Uterus (tissue), 4 donors: ENCODE measurements around the gene MEIS1. TPM values are rescaled to one million over a fixed set of nuclear protein-coding genes. Genes with fewer than 3 reads are reported as not detected.

ENCODE experiments used
- DNase-seq, 2 donors: peaks; one replicate each; pipeline ENCODE4 v3.0.0-alpha.2; 2019 to 2020
- H3K27ac ChIP-seq, 2 donors: fragments of 200-600 bp; sonication (generic); 1 replicate in 1 of 2; 2 replicates in 1 of 2; pipeline ENCODE4 v1.5.1; 2016 to 2018
- H3K27me3 ChIP-seq, 2 donors: fragments of 200-600 bp; sonication (generic); one replicate each; pipeline ENCODE4 v1.5.1; 2018 to 2019; ENCODE audit warnings: control low read depth in 1 of 2
- H3K36me3 ChIP-seq, 2 donors: fragments of 200-600 bp; sonication (generic); one replicate each; pipeline ENCODE4 v1.5.1; 2019; ENCODE audit warnings: control low read depth in 1 of 2
- H3K4me1 ChIP-seq, 2 donors: fragments of 200-600 bp; sonication (generic); one replicate each; pipeline ENCODE4 v1.5.1; 2018 to 2019; ENCODE audit warnings: control low read depth in 1 of 2
- H3K4me3 ChIP-seq, 2 donors: fragments of 200-600 bp; sonication (generic); 1 replicate in 1 of 2; 2 replicates in 1 of 2; pipeline ENCODE4 v1.5.1; 2018 to 2019; ENCODE audit warnings: mild to moderate bottlenecking in 1 of 2
- H3K9me3 ChIP-seq, 2 donors: fragments of 200-600 bp; sonication (generic); one replicate each; pipeline ENCODE4 v1.5.1; 2019; ENCODE audit warnings: control low read depth in 1 of 2
- CTCF ChIP-seq, 4 experiments: fragments of 200-600 bp in 2 of 4; fragments of 450-650 bp in 2 of 4; sonication (generic) in 2 of 4; IDR thresholded peaks; one replicate each; pipeline ENCODE4 v1.5.1; 2016 to 2019; ENCODE audit warnings: antibody characterized with exemption in 4 of 4, mild to moderate bottlenecking in 2 of 4, moderate library complexity in 1 of 4
- POLR2A ChIP-seq, 2 donors: fragments of 450-650 bp; IDR thresholded peaks; one replicate each; pipeline ENCODE4 v1.6.1; 2016; ENCODE audit warnings: antibody characterized with exemption in 2 of 2, mild to moderate bottlenecking in 1 of 2, moderate library complexity in 1 of 2
- intact Hi-C: fragments of 100-400 bp; cut with DNase I; formaldehyde crosslinking; loops from one replicate; pipeline ENCODE4 v1.15.1; 2023; ENCODE audit warnings: low total_unique reads
- total RNA-seq, 4 donors: library from RNA; depleted of rRNA in 3 of 4; stranded (reverse); fragments of >200 nt in 3 of 4; gene quantifications; one replicate each; pipeline versions ENCODE4 v1.1.0 to v1.2.4, GENCODE V29; 2014 to 2023
- donor health status: DM: yes; HTN: yes; CAD: no.

Gene MEIS1
- total RNA-seq, 4 donors from 2014 or later: 110 to 418 (median 233) TPM

- TF ChIP-seq CTCF (IDR thresholded peaks at IDR 0.05): no peak
- no peak for TF ChIP-seq POLR2A (IDR thresholded peaks at IDR 0.05)
- Histone ChIP-seq H3K27ac (peak overlapping the region; percentile 96 to 100), H3K36me3 (no peaks in the 10 kb centered on the region), H3K4me1 (no peaks in the 10 kb centered on the region), H3K27me3 (no peaks in the 10 kb centered on the region), H3K9me3 (no peaks in the 10 kb centered on the region), H3K4me3 (peak overlapping the region; percentile 80 to 97)
- intact Hi-C loops: loop anchor here (2.0 kb wide), 1 partner anchor 252 kb away; no protein-coding TSS in a partner anchor
- DNase-seq: peak; percentile 54 to 58
Observed at GRCh38 chr2:66440708-66441497, 6.0 kb downstream of the MEIS1 start.

- peak in 1 of 2 donors; percentile 46 for DNase-seq
- intact Hi-C loops: loop anchor here (2.0 kb wide), 2 partner anchors 135 to 251 kb away; no protein-coding TSS in a partner anchor
Observed at GRCh38 chr2:66441581-66442320, 6.8 kb downstream of the MEIS1 start.

GRCh38 chr2:66442516-66443185 is 7.7 kb downstream of the MEIS1 start:
- Histone ChIP-seq H3K4me3 (peak overlapping the region; percentile 80 to 97), H3K9me3 (no peaks in the 10 kb centered on the region), H3K27me3 (no peaks in the 10 kb centered on the region), H3K4me1 (no peaks in the 10 kb centered on the region), H3K27ac (peak overlapping the region; percentile 96 to 100), H3K36me3 (no peaks in the 10 kb centered on the region)
- intact Hi-C loops: loop anchor here (2.0 kb wide), 1 partner anchor 134 kb away; no protein-coding TSS in a partner anchor
- TF ChIP-seq POLR2A (IDR thresholded peaks at IDR 0.05) (no peak), CTCF (IDR thresholded peaks at IDR 0.05) (no peak)
- no peak for DNase-seq

More at GRCh38 chr2:66441581-66442320, 6.8 kb downstream of the MEIS1 start:
- Histone ChIP-seq H3K36me3 (no peaks in the 10 kb centered on the region), H3K4me1 (no peaks in the 10 kb centered on the region), H3K27me3 (no peaks in the 10 kb centered on the region), H3K9me3 (no peaks in the 10 kb centered on the region), H3K4me3 (peak overlapping the region; percentile 80 to 97), H3K27ac (peak overlapping the region; percentile 96 to 100)
- TF ChIP-seq CTCF (IDR thresholded peaks at IDR 0.05): no peak
- no peak for TF ChIP-seq POLR2A (IDR thresholded peaks at IDR 0.05)

GRCh38 chr2:66443186-66443978 is 8.5 kb downstream of the MEIS1 start:
- DNase-seq: peak in 1 of 2 donors; percentile 36

More at GRCh38 chr2:66443186-66443978, 8.5 kb downstream of the MEIS1 start:
- Histone ChIP-seq H3K27me3 (no peaks in the 10 kb centered on the region), H3K36me3 (no peaks in the 10 kb centered on the region), H3K4me3 (peak overlapping the region; percentile 80 to 97), H3K9me3 (no peaks in the 10 kb centered on the region), H3K4me1 (no peaks in the 10 kb centered on the region), H3K27ac (peak overlapping the region; percentile 96 to 100)
- no peak for TF ChIP-seq POLR2A (IDR thresholded peaks at IDR 0.05)
- no peak for TF ChIP-seq CTCF (IDR thresholded peaks at IDR 0.05)
- intact Hi-C loops: loop anchor here (2.0 kb wide), 1 partner anchor 133 kb away; no protein-coding TSS in a partner anchor
